ENCODE results near the gene ADORA2A.

DNA sequence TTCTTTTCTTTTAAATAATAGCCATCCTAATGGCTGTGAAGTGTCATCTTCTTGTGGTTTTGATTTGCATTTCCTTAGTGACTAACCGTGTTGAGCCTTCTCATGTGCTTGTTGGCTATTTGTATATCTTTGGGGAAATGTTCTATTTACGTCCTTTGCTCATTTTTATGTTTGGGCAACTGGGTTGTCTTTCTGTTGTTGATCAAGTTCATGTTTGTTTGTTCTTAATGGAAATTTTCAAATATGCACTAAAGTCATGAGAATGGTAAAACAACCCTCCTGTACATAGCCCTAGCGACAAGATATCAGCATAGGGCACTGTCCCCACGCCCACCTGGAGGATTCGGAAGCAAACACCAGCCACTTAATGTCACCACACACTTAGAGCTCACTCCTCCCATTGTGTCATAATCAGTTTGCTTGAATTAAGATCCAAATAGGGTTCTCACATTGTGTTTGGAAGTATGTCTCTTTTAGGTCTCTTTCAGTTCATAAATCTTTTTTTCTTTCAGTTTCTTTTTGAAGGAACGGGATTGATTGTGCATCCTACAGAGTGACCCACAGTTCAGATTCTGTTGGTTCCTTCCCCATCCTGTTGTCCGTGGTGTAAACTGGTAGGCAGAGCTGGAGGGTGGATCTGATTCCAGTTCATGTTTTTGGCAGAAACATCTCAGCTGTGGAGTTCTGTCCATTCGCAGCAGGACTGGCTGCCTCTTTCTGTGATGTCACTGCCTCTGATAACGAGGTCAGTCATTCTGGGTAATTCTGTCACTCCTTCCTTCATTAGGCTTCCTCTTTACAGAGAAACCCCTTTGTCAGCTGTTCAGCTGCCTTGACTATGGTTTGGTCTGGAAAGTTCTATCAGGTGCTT lies 26.4 kb upstream of the ADORA2A start:
- TF ChIP-seq SIN3A (IDR thresholded peaks at IDR 0.05; ENCODE audit: borderline replicate concordance, insufficient read depth, low read length) (no peak), TAF1 (IDR thresholded peaks at IDR 0.05; ENCODE audit: borderline replicate concordance, insufficient read depth, low read length) (no peak), POLR2AphosphoS5 (IDR thresholded peaks at IDR 0.05; ENCODE audit: low read depth, low read length) (no peak), FOXP2 (optimal IDR thresholded peaks at IDR 0.05; ENCODE audit: borderline replicate concordance, extremely low read depth, extremely low read length, insufficient read depth) (no peak)
- TF ChIP-seq, protein P1, sequence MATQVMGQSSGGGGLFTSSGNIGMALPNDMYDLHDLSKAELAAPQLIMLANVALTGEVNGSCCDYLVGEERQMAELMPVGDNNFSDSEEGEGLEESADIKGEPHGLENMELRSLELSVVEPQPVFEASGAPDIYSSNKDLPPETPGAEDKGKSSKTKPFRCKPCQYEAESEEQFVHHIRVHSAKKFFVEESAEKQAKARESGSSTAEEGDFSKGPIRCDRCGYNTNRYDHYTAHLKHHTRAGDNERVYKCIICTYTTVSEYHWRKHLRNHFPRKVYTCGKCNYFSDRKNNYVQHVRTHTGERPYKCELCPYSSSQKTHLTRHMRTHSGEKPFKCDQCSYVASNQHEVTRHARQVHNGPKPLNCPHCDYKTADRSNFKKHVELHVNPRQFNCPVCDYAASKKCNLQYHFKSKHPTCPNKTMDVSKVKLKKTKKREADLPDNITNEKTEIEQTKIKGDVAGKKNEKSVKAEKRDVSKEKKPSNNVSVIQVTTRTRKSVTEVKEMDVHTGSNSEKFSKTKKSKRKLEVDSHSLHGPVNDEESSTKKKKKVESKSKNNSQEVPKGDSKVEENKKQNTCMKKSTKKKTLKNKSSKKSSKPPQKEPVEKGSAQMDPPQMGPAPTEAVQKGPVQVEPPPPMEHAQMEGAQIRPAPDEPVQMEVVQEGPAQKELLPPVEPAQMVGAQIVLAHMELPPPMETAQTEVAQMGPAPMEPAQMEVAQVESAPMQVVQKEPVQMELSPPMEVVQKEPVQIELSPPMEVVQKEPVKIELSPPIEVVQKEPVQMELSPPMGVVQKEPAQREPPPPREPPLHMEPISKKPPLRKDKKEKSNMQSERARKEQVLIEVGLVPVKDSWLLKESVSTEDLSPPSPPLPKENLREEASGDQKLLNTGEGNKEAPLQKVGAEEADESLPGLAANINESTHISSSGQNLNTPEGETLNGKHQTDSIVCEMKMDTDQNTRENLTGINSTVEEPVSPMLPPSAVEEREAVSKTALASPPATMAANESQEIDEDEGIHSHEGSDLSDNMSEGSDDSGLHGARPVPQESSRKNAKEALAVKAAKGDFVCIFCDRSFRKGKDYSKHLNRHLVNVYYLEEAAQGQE (IDR thresholded peaks at IDR 0.05; ENCODE audit: insufficient read depth in 1 of 2, low read depth in 2 of 2, low read length in 2 of 2): no peak

Data from PFSK-1 (cell line).